Omental fat pad (tissue), 4 donors: ENCODE data around the gene NRP1. TPM values are rescaled to one million over a fixed set of nuclear protein-coding genes. Genes with fewer than 3 reads are reported as not detected.

ENCODE experiments used
- ATAC-seq: fragments of 150-250 bp; one replicate; pipeline ENCODE4 v1.9.1; 2016; ENCODE audit warnings: mild to moderate bottlenecking, moderate library complexity; ENCODE audit not compliant: low FRiP score
- DNase-seq: peaks from one replicate; pipeline ENCODE4 v3.0.0-alpha.2; 2019; ENCODE audit warnings: low spot score
- CTCF ChIP-seq, 3 donors: fragments of 450-650 bp; IDR thresholded peaks; one replicate each; pipeline ENCODE4 v1.5.1; 2016 to 2017; ENCODE audit warnings: antibody characterized with exemption in 3 of 3, mild to moderate bottlenecking in 3 of 3, moderate library complexity in 2 of 3
- total RNA-seq, 4 donors: library from RNA; depleted of rRNA; stranded (reverse); fragments of >200 nt; gene quantifications; one replicate each; pipeline ENCODE4 v1.1.0, GENCODE V29; 2016

NRP1 gene
- total RNA-seq, 4 donors from 2014 or later: 72.8 to 223 (median 178) TPM

GRCh38 chr10:33336582-33337325 lies 2.3 kb upstream of the NRP1 start:
- DNase-seq (no peak), ATAC-seq (peak; percentile 2)
- TF ChIP-seq CTCF (IDR thresholded peaks at IDR 0.05): no peak

- no peak for TF ChIP-seq CTCF (IDR thresholded peaks at IDR 0.05)
- DNase-seq (no peak), ATAC-seq (peak; percentile 45)
Observed at GRCh38 chr10:33335801-33336581, 1.5 kb upstream of the NRP1 start.

- TF ChIP-seq CTCF (IDR thresholded peaks at IDR 0.05): no peak
- DNase-seq (no peak), ATAC-seq (no peak)
Observed at GRCh38 chr10:33335551-33335800, 1.0 kb upstream of the NRP1 start.

GRCh38 chr10:33334805-33335550 lies 511 bp upstream of the NRP1 start:
- ATAC-seq (peak; percentile 81), DNase-seq (no peak)
- peak in 1 of 3 donors; percentile 26 for TF ChIP-seq CTCF (IDR thresholded peaks at IDR 0.05)

- ATAC-seq: no peak
- DNase-seq: no peak
- TF ChIP-seq CTCF (IDR thresholded peaks at IDR 0.05): no peak
Observed at GRCh38 chr10:33333260-33334101, 986 bp downstream of the NRP1 start.

- DNase-seq (no peak), ATAC-seq (no peak)
- no peak for TF ChIP-seq CTCF (IDR thresholded peaks at IDR 0.05)
Observed at GRCh38 chr10:33332183-33333065, 2.0 kb downstream of the NRP1 start.
